CD4-positive, CD25-positive, alpha-beta regulatory T cell (primary cell): ENCODE results near the gene BCORL1. TPM values are rescaled to one million over a fixed set of nuclear protein-coding genes. Genes with fewer than 3 reads are reported as not detected.

Experiments used
- ATAC-seq, 2 donors: fragments of 150-1000 bp; cut with Tn5 transposase; one replicate each; pipeline ENCODE4 v1.10.0; 2021; ENCODE audit warnings: low read depth in 2 of 2, moderate number of reproducible peaks in 2 of 2, moderate library complexity in 1 of 2
- DNase-seq, 3 donors: peaks; one replicate each; pipeline versions ENCODE4 v3.0.0 to v3.0.0-alpha.2; 2012 to 2022; ENCODE audit warnings: mixed read lengths in 1 of 3
- H3K27ac ChIP-seq: one replicate; pipeline ENCODE4 v1.7.0; 2013; ENCODE audit warnings: mild to moderate bottlenecking, low read length; ENCODE audit not compliant: insufficient read depth, poor library complexity, severe bottlenecking
- H3K27me3 ChIP-seq: one replicate; pipeline ENCODE4 v1.7.0; 2013; ENCODE audit warnings: low read length; ENCODE audit not compliant: control insufficient read depth, insufficient read depth
- H3K36me3 ChIP-seq: one replicate; pipeline ENCODE4 v1.7.0; 2013; ENCODE audit warnings: mild to moderate bottlenecking, low read length, moderate library complexity; ENCODE audit not compliant: control insufficient read depth, insufficient read depth
- H3K4me1 ChIP-seq: 2 replicates; pipeline ENCODE4 v1.7.0; 2013; ENCODE audit warnings: mild to moderate bottlenecking, low read length; ENCODE audit not compliant: insufficient read depth, control insufficient read depth, poor library complexity, severe bottlenecking
- H3K4me3 ChIP-seq: one replicate; pipeline ENCODE4 v1.7.0; 2013; ENCODE audit warnings: low read depth, mild to moderate bottlenecking, low read length, moderate library complexity
- H3K9me3 ChIP-seq, 2 experiments: 1 replicate in 1 of 2; 2 replicates in 1 of 2; pipeline ENCODE4 v1.7.0; 2013; ENCODE audit warnings: low read length in 2 of 2, mild to moderate bottlenecking in 1 of 2, moderate library complexity in 1 of 2; ENCODE audit not compliant: control insufficient read depth in 2 of 2
- H3K27ac Mint-ChIP-seq, 3 donors: one replicate each; pipeline ENCODE4 v1.8.0; 2020 to 2022; ENCODE audit warnings: mild to moderate bottlenecking in 3 of 3, mixed read lengths in 3 of 3, moderate library complexity in 2 of 3
- H3K27me3 Mint-ChIP-seq: one replicate; pipeline ENCODE4 v1.8.0; 2022; ENCODE audit warnings: mild to moderate bottlenecking, mixed read lengths
- H3K36me3 Mint-ChIP-seq: one replicate; pipeline ENCODE4 v1.8.0; 2020; ENCODE audit warnings: mixed read lengths
- H3K4me1 Mint-ChIP-seq, 4 donors: one replicate each; pipeline ENCODE4 v1.8.0; 2020 to 2022; ENCODE audit warnings: mixed read lengths in 4 of 4, mild to moderate bottlenecking in 1 of 4
- H3K4me3 Mint-ChIP-seq, 4 donors: one replicate each; pipeline ENCODE4 v1.8.0; 2020 to 2022; ENCODE audit warnings: mild to moderate bottlenecking in 4 of 4, mixed read lengths in 4 of 4, moderate library complexity in 3 of 4
- H3K9me3 Mint-ChIP-seq, 7 donors: one replicate each; pipeline ENCODE4 v1.8.0; 2020 to 2022; ENCODE audit warnings: mixed read lengths in 7 of 7, mild to moderate bottlenecking in 3 of 7, moderate library complexity in 2 of 7
- polyA plus RNA-seq, 4 donors: library from polyadenylated mRNA; unstranded; fragments of 300-500 nt; fragmentation: Illumina TruSeq; gene quantifications; one replicate each; pipeline ENCODE4 v1.2.3, GENCODE V29; 2021
- total RNA-seq: library from RNA; stranded (reverse); gene quantifications from one replicate; pipeline ENCODE4 v1.2.3, GENCODE V29; 2022

BCORL1 gene
- total and polyA plus RNA-seq, 5 donors from 2014 or later: 0.13 to 5.5 (median 1.6) TPM

- no peaks in the 10 kb centered on the region for H3K36me3 Mint-ChIP-seq
- no peak for DNase-seq
- no peak overlapping the region for H3K4me3 Mint-ChIP-seq
- no peak overlapping the region for H3K27ac Mint-ChIP-seq
- Histone ChIP-seq H3K9me3 (no peaks in the 10 kb centered on the region), H3K4me1 (no peaks in the 10 kb centered on the region), H3K36me3 (no peaks in the 10 kb centered on the region), H3K4me3 (no peak overlapping the region), H3K27ac (no peak overlapping the region), H3K27me3 (no peaks in the 10 kb centered on the region)
- ATAC-seq: no peak
- peaks cover 0 to 12% (median 4%) of the 10 kb centered on the region in 4 donors for H3K4me1 Mint-ChIP-seq
- H3K27me3 Mint-ChIP-seq: peaks cover 13% of the 10 kb centered on the region
- peaks cover 0 to 4% (median 0%) of the 10 kb centered on the region in 7 donors for H3K9me3 Mint-ChIP-seq
Observed at GRCh38 chrX:129939986-129940385, 42.4 kb upstream of the BCORL1 start.

- H3K27me3 ChIP-seq: no peaks in the 10 kb centered on the region
- Mint-ChIP-seq H3K9me3 (peaks cover 0 to 4% (median 0%) of the 10 kb centered on the region in 7 donors), H3K27me3 (peaks cover 13% of the 10 kb centered on the region), H3K4me3 (no peak overlapping the region), H3K36me3 (no peaks in the 10 kb centered on the region), H3K4me1 (peaks cover 0 to 12% (median 4%) of the 10 kb centered on the region in 4 donors), H3K27ac (no peak overlapping the region)
- no peaks in the 10 kb centered on the region for H3K9me3 ChIP-seq
- H3K4me3 ChIP-seq: no peak overlapping the region
- no peaks in the 10 kb centered on the region for H3K36me3 ChIP-seq
- H3K4me1 ChIP-seq: no peaks in the 10 kb centered on the region
- H3K27ac ChIP-seq: no peak overlapping the region
- DNase-seq: no peak
- ATAC-seq: no peak
Observed at GRCh38 chrX:129940721-129941120, 41.7 kb upstream of the BCORL1 start.

- no peak overlapping the region for H3K27ac Mint-ChIP-seq
- no peak for DNase-seq
- Histone ChIP-seq H3K27ac (no peak overlapping the region), H3K9me3 (no peaks in the 10 kb centered on the region), H3K4me1 (no peaks in the 10 kb centered on the region), H3K4me3 (no peak overlapping the region), H3K27me3 (no peaks in the 10 kb centered on the region), H3K36me3 (no peaks in the 10 kb centered on the region)
- H3K4me1 Mint-ChIP-seq: no peaks in the 10 kb centered on the region
- peaks cover 8% of the 10 kb centered on the region for H3K27me3 Mint-ChIP-seq
- H3K9me3 Mint-ChIP-seq: peaks cover 0 to 4% (median 0%) of the 10 kb centered on the region in 7 donors
- no peak for ATAC-seq
- no peak overlapping the region for H3K4me3 Mint-ChIP-seq
- H3K36me3 Mint-ChIP-seq: no peaks in the 10 kb centered on the region
Observed at GRCh38 chrX:129945131-129945530, 37.3 kb upstream of the BCORL1 start.

GRCh38 chrX:129953334-129953648, 29.1 kb upstream of the BCORL1 start:
- Mint-ChIP-seq H3K4me3 (peak overlapping the region; percentile 35 to 88 (median 72)), H3K9me3 (peaks cover 0 to 2% (median 0%) of the 10 kb centered on the region in 7 donors), H3K27ac (peak overlapping the region; percentile 20 to 69 (median 29)), H3K4me1 (peaks cover 5 to 20% (median 11%) of the 10 kb centered on the region in 4 donors), H3K27me3 (peaks cover 6% of the 10 kb centered on the region), H3K36me3 (peaks cover 4% of the 10 kb centered on the region)
- Histone ChIP-seq H3K4me1 (peaks cover 14% of the 10 kb centered on the region), H3K27me3 (no peaks in the 10 kb centered on the region), H3K27ac (peak overlapping the region; percentile 63), H3K9me3 (no peaks in the 10 kb centered on the region), H3K4me3 (peak overlapping the region; percentile 19), H3K36me3 (no peaks in the 10 kb centered on the region)
- DNase-seq: no peak
- no peak for ATAC-seq

- no peak overlapping the region for H3K4me3 ChIP-seq
- Mint-ChIP-seq H3K4me1 (peaks cover 5 to 20% (median 11%) of the 10 kb centered on the region in 4 donors), H3K27ac (peak overlapping the region; percentile 20 to 69 (median 29)), H3K4me3 (peak overlapping the region; percentile 35 to 88 (median 72)), H3K36me3 (peaks cover 4% of the 10 kb centered on the region), H3K9me3 (peaks cover 0 to 2% (median 0%) of the 10 kb centered on the region in 7 donors), H3K27me3 (peaks cover 6% of the 10 kb centered on the region)
- DNase-seq (no peak), ATAC-seq (no peak)
- no peaks in the 10 kb centered on the region for H3K27me3 ChIP-seq
- peak overlapping the region; percentile 14 for H3K27ac ChIP-seq
- peaks cover 14% of the 10 kb centered on the region for H3K4me1 ChIP-seq
- H3K9me3 ChIP-seq: no peaks in the 10 kb centered on the region
- no peaks in the 10 kb centered on the region for H3K36me3 ChIP-seq
Observed at GRCh38 chrX:129953881-129954280, 28.6 kb upstream of the BCORL1 start.

GRCh38 chrX:129954804-129955203, 27.6 kb upstream of the BCORL1 start:
- Mint-ChIP-seq H3K4me3 (peak overlapping the region in 1 of 4 donors; percentile 36), H3K4me1 (peaks cover 5 to 20% (median 12%) of the 10 kb centered on the region in 4 donors), H3K27me3 (peaks cover 6% of the 10 kb centered on the region), H3K27ac (no peak overlapping the region), H3K9me3 (peaks cover 0 to 2% (median 0%) of the 10 kb centered on the region in 7 donors), H3K36me3 (peaks cover 4% of the 10 kb centered on the region)
- no peaks in the 10 kb centered on the region for H3K36me3 ChIP-seq
- DNase-seq (no peak), ATAC-seq (no peak)
- peaks cover 14% of the 10 kb centered on the region for H3K4me1 ChIP-seq
- H3K27me3 ChIP-seq: no peaks in the 10 kb centered on the region
- no peak overlapping the region for H3K27ac ChIP-seq
- H3K4me3 ChIP-seq: no peak overlapping the region
- H3K9me3 ChIP-seq: no peaks in the 10 kb centered on the region

- H3K27ac ChIP-seq: no peak overlapping the region
- H3K27me3 Mint-ChIP-seq: peaks cover 6% of the 10 kb centered on the region
- H3K9me3 Mint-ChIP-seq: peaks cover 0 to 2% (median 0%) of the 10 kb centered on the region in 7 donors
- H3K27me3 ChIP-seq: no peaks in the 10 kb centered on the region
- no peaks in the 10 kb centered on the region for H3K9me3 ChIP-seq
- peaks cover 4% of the 10 kb centered on the region for H3K36me3 Mint-ChIP-seq
- no peaks in the 10 kb centered on the region for H3K36me3 ChIP-seq
- H3K4me1 Mint-ChIP-seq: peaks cover 5 to 23% (median 15%) of the 10 kb centered on the region in 4 donors
- H3K4me3 Mint-ChIP-seq: peak overlapping the region in 2 of 4 donors; percentile 8 to 36
- DNase-seq (no peak), ATAC-seq (no peak)
- no peak overlapping the region for H3K4me3 ChIP-seq
- no peak overlapping the region for H3K27ac Mint-ChIP-seq
- peaks cover 14% of the 10 kb centered on the region for H3K4me1 ChIP-seq
Observed at GRCh38 chrX:129955682-129956081, 26.8 kb upstream of the BCORL1 start.

- H3K4me3 ChIP-seq: no peak overlapping the region
- DNase-seq (no peak), ATAC-seq (no peak)
- peaks cover 5 to 28% (median 16%) of the 10 kb centered on the region in 4 donors for H3K4me1 Mint-ChIP-seq
- H3K9me3 Mint-ChIP-seq: peaks cover 0 to 2% (median 0%) of the 10 kb centered on the region in 7 donors
- H3K27me3 Mint-ChIP-seq: peaks cover 6% of the 10 kb centered on the region
- H3K27ac Mint-ChIP-seq: no peak overlapping the region
- no peaks in the 10 kb centered on the region for H3K27me3 ChIP-seq
- H3K4me1 ChIP-seq: peaks cover 17% of the 10 kb centered on the region
- H3K36me3 ChIP-seq: no peaks in the 10 kb centered on the region
- no peak overlapping the region for H3K27ac ChIP-seq
- no peaks in the 10 kb centered on the region for H3K9me3 ChIP-seq
- peak overlapping the region; percentile 15 to 55 (median 24) for H3K4me3 Mint-ChIP-seq
- peaks cover 4% of the 10 kb centered on the region for H3K36me3 Mint-ChIP-seq
Observed at GRCh38 chrX:129956145-129956544, 26.3 kb upstream of the BCORL1 start.
